Cardiac atrium fibroblast (primary cell): ENCODE measurements around the gene BHMT. TPM values are rescaled to one million over a fixed set of nuclear protein-coding genes. Genes with fewer than 3 reads are reported as not detected.

ENCODE experiments used
- total RNA-seq: library from RNA; depleted of rRNA; stranded (reverse); fragments of >200 nt; gene quantifications from 2 replicates; pipeline ENCODE4 v1.2.3, GENCODE V29; 2015

BHMT gene
- total RNA-seq, result not detected in 2 replicates

GRCh38 chr5:79111387-79111959, at the start of gene BHMT:
Gene BHMT, plus strand, starts transcription at chr5:79111809. Its CDS starts 77 bp downstream, at chr5:79111886.

GRCh38 chr5:79069488-79070349, 41.9 kb upstream of the BHMT start, which contains the start of the genes BHMT2 and DMGDH:
Gene BHMT2, plus strand, starts transcription at chr5:79069767. Its CDS starts 16 bp downstream, at chr5:79069783.
Gene DMGDH, minus strand, starts transcription at chr5:79069674. Its CDS starts 54 bp downstream, at chr5:79069620.

Other genes starting within 250 kb of the BHMT start
- gene ARSB, start 126.5 kb upstream of the BHMT start, total RNA-seq, result 21.8 and 37.4 TPM in 2 replicates
- 4.9 TPM in 1 of 2 replicates, not detected in the other for gene DMGDH, start 42.1 kb upstream of the BHMT start, total RNA-seq
- 1.5 TPM in 1 of 2 replicates, not detected in the other for gene BHMT2, start 42.0 kb upstream of the BHMT start, total RNA-seq
- 8.8 and 12.6 TPM in 2 replicates for gene JMY, start 124.3 kb downstream of the BHMT start, total RNA-seq